ENCODE measurements around the gene ALG10.

The ALG10 gene

GRCh38 chr12:34051486-34051885, 29.2 kb downstream of the ALG10 start:
- H3K4me3 ChIP-seq (ENCODE audit: low read depth, low read length) = no peak overlapping the region
- TF ChIP-seq, protein P1, sequence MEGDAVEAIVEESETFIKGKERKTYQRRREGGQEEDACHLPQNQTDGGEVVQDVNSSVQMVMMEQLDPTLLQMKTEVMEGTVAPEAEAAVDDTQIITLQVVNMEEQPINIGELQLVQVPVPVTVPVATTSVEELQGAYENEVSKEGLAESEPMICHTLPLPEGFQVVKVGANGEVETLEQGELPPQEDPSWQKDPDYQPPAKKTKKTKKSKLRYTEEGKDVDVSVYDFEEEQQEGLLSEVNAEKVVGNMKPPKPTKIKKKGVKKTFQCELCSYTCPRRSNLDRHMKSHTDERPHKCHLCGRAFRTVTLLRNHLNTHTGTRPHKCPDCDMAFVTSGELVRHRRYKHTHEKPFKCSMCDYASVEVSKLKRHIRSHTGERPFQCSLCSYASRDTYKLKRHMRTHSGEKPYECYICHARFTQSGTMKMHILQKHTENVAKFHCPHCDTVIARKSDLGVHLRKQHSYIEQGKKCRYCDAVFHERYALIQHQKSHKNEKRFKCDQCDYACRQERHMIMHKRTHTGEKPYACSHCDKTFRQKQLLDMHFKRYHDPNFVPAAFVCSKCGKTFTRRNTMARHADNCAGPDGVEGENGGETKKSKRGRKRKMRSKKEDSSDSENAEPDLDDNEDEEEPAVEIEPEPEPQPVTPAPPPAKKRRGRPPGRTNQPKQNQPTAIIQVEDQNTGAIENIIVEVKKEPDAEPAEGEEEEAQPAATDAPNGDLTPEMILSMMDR (IDR thresholded peaks at IDR 0.05; ENCODE audit: borderline replicate concordance, insufficient read depth, low read depth, low read length) = no peak

GRCh38 chr12:34054938-34055337, 32.6 kb downstream of the ALG10 start:
- no peak overlapping the region for H3K4me3 ChIP-seq (ENCODE audit: low read depth, low read length)
- TF ChIP-seq, protein P1 (IDR thresholded peaks at IDR 0.05; ENCODE audit: borderline replicate concordance, insufficient read depth, low read depth, low read length) = no peak
